Measurements from ENCODE around the gene VPS36.
"Not testable (repeated sequence)": the region's sequence is repeated elsewhere in the genome, so short reads cannot be mapped to it uniquely, and the experiment has no call there.

Gene VPS36, protein sequence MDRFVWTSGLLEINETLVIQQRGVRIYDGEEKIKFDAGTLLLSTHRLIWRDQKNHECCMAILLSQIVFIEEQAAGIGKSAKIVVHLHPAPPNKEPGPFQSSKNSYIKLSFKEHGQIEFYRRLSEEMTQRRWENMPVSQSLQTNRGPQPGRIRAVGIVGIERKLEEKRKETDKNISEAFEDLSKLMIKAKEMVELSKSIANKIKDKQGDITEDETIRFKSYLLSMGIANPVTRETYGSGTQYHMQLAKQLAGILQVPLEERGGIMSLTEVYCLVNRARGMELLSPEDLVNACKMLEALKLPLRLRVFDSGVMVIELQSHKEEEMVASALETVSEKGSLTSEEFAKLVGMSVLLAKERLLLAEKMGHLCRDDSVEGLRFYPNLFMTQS

GRCh38 chr13:52450012-52450792 lies at the start of gene VPS36:
Gene VPS36 (minus strand): TSS chr13:52450634. CDS start chr13:52450594, 40 bp downstream.
- ATAC-seq: peak; percentile 89
- H3K9me3 Mint-ChIP-seq: no peaks in the 10 kb centered on the region
- peak within 1 kb of the TSS; percentile 96 for H3K27ac Mint-ChIP-seq
- peak within 1 kb of the TSS; percentile 95 for H3K4me3 Mint-ChIP-seq
- peaks cover 41% of the 10 kb centered on the region for H3K4me1 Mint-ChIP-seq
- no peaks in the 10 kb centered on the region for H3K27me3 Mint-ChIP-seq
- no peaks in the 10 kb centered on the region for H3K36me3 Mint-ChIP-seq

DNA sequence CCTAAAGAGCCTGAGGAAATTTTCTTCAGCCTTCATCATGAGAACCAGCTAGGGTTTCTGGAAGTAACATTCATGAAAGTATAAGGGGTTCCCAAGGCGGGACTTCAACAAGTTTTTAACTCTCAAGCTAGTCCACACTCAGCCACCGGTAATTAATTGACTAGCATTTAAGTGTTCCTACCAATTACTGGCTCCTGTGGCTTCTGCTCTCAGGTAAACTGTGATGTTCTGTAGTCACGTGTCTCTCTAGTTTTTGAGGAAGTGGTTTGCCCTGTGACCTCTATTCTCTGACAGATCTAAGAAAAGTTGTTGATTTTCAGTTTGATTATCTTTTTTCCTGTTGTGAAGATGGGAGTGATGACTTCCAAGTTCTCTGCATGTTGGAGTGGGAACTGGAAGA lies 47.5 kb upstream of the VPS36 start:
- not testable (repeated sequence) for H3K27me3 Mint-ChIP-seq, H3K36me3 Mint-ChIP-seq, H3K4me1 Mint-ChIP-seq, H3K4me3 Mint-ChIP-seq, H3K27ac Mint-ChIP-seq, H3K9me3 Mint-ChIP-seq
- ATAC-seq: peak; percentile 62

DNA sequence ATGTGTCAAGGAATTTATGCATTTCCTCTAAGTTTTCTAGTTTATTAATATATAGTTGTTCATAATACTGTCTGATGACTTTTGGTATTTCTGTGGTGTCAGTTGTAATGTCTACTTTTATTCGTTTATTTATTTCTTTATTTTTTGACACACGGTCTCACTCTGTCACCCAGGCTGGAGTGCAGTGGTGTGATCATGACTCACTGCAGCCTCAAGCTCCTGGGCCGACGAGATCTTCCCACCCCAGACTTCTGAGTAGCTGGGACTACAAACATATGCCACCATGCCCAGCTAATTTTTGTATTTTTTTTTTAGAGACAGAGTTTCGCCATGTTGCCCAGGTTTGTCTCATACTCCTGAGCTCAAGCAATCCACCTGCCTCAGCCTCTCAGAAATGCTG lies 43.8 kb upstream of the VPS36 start:
- ATAC-seq, H3K9me3 Mint-ChIP-seq, H3K4me1 Mint-ChIP-seq, H3K36me3 Mint-ChIP-seq, H3K27me3 Mint-ChIP-seq, H3K27ac Mint-ChIP-seq, H3K4me3 Mint-ChIP-seq: not testable (repeated sequence)

GRCh38 chr13:52491015-52491414 lies 40.6 kb upstream of the VPS36 start:
- H3K27me3 Mint-ChIP-seq, ATAC-seq, H3K27ac Mint-ChIP-seq, H3K4me3 Mint-ChIP-seq, H3K36me3 Mint-ChIP-seq, H3K9me3 Mint-ChIP-seq, H3K4me1 Mint-ChIP-seq: not testable (repeated sequence)

DNA sequence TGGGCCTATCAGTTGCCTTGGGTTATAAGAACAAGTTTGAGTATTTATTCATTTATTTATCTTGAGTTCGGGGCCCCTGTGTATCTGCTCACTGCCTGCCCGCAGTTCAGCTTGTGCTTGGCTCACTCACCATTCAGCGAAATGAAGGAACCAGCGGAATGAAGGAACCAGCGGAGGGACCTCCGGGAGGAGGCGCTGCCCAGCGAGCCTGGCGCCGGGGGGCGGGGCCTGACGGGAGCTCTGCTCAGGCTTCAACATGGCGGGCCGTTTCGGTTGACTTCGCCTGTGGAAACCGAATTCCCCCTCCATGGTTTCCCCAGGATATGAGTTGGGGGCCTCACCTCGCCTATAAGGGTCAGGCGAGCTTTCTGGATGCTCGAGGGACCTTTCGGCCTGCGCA lies 38.3 kb upstream of the VPS36 start:
- not testable (repeated sequence) for ATAC-seq, H3K9me3 Mint-ChIP-seq

DNA sequence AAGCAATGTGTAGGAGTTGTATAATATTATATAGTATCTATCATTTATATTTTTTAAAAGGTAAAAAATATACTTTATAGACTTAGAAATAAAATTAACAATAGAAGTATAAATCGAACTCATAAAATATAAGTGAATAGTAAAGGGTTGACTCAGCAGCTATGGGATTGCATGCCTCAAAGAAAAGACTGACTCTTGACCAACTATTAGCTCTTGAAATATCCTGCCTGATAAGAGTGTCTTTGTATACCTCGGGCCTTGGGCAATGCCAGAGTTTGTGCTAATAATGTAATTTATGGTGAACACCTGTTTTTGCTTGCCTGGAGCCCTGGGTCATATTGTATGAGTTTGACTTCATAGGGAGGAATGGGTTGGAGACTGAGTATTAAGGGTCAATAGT lies 36.6 kb upstream of the VPS36 start:
- not testable (repeated sequence) for H3K27ac Mint-ChIP-seq, H3K36me3 Mint-ChIP-seq, H3K4me3 Mint-ChIP-seq, H3K27me3 Mint-ChIP-seq, H3K4me1 Mint-ChIP-seq, ATAC-seq, H3K9me3 Mint-ChIP-seq

More for the DNA sequence above, 38.3 kb upstream of the VPS36 start:
- not testable (repeated sequence) for H3K27me3 Mint-ChIP-seq, H3K27ac Mint-ChIP-seq, H3K4me1 Mint-ChIP-seq, H3K4me3 Mint-ChIP-seq, H3K36me3 Mint-ChIP-seq

- H3K27ac Mint-ChIP-seq, H3K27me3 Mint-ChIP-seq, H3K4me3 Mint-ChIP-seq, ATAC-seq, H3K9me3 Mint-ChIP-seq, H3K4me1 Mint-ChIP-seq: not testable (repeated sequence)
- peaks cover 12% of the 10 kb centered on the region for H3K36me3 Mint-ChIP-seq
Observed at GRCh38 chr13:52480677-52481428, 30.4 kb upstream of the VPS36 start.

DNA sequence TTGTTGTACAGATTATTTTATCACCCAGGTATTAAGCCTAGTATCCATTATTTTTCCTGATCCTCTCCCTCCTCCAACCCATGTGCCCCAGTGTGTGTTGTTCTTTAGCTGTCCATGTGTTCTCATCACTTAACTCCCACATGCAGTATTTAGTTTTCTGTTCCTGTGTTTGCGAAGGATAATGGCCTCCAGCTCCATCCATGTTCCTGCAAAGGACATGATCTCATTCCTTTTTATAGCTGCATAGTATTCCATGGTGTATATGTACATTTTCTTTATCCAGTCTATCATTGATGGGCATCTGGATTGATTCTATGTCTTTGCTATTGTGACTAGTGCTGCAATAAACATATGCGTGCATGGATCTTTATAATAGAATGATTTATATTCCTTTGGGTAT lies 18.1 kb upstream of the VPS36 start:
- not testable (repeated sequence) for H3K4me1 Mint-ChIP-seq, H3K9me3 Mint-ChIP-seq, H3K27ac Mint-ChIP-seq, H3K4me3 Mint-ChIP-seq, H3K27me3 Mint-ChIP-seq, ATAC-seq
- H3K36me3 Mint-ChIP-seq: peaks cover 60% of the 10 kb centered on the region

DNA sequence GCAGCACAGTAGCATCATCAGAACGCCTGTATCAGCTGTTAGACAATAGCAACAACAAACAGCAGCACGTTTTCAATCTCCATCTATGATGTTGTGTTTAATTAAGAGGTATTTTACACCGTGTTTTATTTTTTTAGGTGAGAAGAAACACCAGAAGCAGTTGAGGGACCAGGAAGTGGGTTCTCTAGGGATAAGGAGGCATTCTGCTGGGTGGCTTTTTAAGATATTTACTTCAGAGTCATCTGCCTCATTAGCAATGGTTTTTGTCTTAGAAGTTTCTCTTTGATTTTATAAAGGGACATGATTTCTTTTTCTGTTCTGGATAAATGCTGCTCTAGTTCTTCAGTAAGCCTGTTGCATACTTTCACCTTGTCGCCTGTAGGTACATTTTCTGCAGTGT lies 13.1 kb upstream of the VPS36 start:
- peaks cover 48% of the 10 kb centered on the region for H3K36me3 Mint-ChIP-seq
- no peak overlapping the region for H3K27ac Mint-ChIP-seq
- H3K27me3 Mint-ChIP-seq: no peaks in the 10 kb centered on the region
- H3K4me3 Mint-ChIP-seq: no peak overlapping the region
- H3K4me1 Mint-ChIP-seq: peaks cover 12% of the 10 kb centered on the region
- ATAC-seq: no peak
- H3K9me3 Mint-ChIP-seq: peaks cover 2% of the 10 kb centered on the region

DNA sequence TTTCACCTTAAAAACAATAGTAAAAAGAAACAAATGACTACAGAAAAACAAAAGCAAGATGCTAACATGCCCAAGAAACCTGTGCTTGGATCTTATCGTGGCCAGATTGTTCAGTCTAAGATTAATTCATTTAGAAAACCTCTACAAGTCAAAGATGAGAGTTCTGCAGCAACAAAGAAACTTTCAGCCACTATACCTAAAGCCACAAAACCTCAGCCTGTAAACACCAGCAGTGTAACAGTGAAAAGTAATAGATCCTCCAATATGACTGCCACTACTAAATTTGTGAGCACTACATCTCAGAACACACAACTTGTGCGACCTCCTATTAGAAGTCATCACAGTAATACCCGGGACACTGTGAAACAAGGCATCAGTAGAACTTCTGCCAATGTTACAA lies 10.8 kb upstream of the VPS36 start:
- no peak for ATAC-seq
- Mint-ChIP-seq H3K9me3 (no peaks in the 10 kb centered on the region), H3K4me3 (no peak overlapping the region)

GRCh38 chr13:52459668-52460067 lies 9.2 kb upstream of the VPS36 start:
- Mint-ChIP-seq H3K36me3 (peaks cover 26% of the 10 kb centered on the region), H3K27ac (no peak overlapping the region), H3K4me3 (no peak overlapping the region), H3K9me3 (no peaks in the 10 kb centered on the region), H3K4me1 (peaks cover 18% of the 10 kb centered on the region), H3K27me3 (no peaks in the 10 kb centered on the region)
- ATAC-seq: no peak

More for the DNA sequence above, 10.8 kb upstream of the VPS36 start:
- Mint-ChIP-seq H3K27ac (no peak overlapping the region), H3K36me3 (peaks cover 28% of the 10 kb centered on the region), H3K27me3 (no peaks in the 10 kb centered on the region), H3K4me1 (peaks cover 13% of the 10 kb centered on the region)

DNA sequence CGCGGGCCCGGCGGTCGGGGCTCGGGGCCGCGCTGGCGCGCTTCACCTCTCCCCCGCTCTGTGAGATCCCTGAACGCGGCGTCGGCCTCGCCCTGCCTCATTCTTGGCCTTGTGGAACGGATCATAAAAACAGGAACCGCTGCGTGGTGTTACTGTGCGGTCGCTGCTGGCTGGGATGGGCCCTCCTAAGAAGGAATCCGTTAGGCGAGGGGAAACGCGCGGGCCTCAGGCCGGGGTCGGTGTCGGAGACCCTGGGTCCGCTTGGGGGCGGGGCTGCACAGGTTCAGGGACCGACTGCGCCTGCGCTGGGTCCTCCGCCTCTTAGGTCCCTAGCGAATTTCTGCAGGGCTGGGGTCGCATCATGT lies 5.2 kb upstream of the VPS36 start:
- Mint-ChIP-seq H3K36me3 (peaks cover 8% of the 10 kb centered on the region), H3K9me3 (no peaks in the 10 kb centered on the region), H3K4me1 (peaks cover 24% of the 10 kb centered on the region), H3K27ac (peak overlapping the region; percentile 91), H3K4me3 (peak overlapping the region; percentile 91), H3K27me3 (no peaks in the 10 kb centered on the region)
- ATAC-seq: peak; percentile 73

DNA sequence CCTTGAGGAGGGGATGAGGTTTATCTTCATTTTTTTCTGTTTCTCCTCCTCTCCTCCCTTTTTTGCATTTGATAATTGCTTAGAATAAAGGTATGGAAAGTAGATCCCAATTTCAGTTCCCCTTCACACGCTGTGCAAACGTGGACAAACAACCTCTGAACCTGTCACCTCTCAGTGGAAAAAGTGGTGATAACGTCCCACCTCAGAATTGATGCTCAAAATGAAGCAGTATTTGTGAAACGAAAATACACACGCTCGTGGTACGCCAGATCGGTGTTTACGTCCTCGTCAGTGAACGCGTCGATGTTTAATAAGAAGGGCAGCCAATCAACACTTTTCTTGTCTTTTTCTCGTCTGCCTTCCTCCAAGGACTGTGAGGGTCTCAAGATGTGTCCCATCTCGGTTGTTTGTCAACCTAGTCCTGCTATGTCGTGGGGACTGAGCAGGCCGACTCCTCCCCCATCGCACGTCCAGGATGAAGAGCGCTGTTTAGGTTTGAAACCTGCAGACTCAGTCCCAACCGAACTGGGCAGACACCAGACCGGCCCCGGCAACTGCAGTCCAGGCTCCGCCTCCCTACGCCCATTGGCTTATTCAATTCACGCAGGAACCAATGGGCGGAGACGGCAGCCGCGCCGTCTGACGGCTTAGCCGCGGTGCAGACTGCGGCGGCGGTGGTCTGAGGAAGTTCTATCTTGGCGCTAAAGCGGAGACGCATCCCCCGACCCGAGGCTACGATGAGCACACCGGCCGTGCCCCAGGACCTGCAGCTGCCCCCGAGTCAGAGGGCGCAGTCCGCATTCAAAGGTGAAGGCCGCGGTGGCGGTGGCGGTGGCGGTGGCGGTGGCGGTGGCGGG lies 4.6 kb upstream of the VPS36 start, which contains the start of gene CKAP2:
Gene CKAP2, plus strand, starts transcription at position 659 of the 857 bp plus-strand sequence. Its CDS starts 79 bp downstream, at position 738.
- peak within 1 kb of the TSS; percentile 91 for H3K4me3 Mint-ChIP-seq
- H3K36me3 Mint-ChIP-seq: peaks cover 6% of the 10 kb centered on the region
- ATAC-seq: peak; percentile 93
- H3K27me3 Mint-ChIP-seq: no peaks in the 10 kb centered on the region
- H3K27ac Mint-ChIP-seq: peak within 1 kb of the TSS; percentile 91
- H3K9me3 Mint-ChIP-seq: no peaks in the 10 kb centered on the region
- peaks cover 23% of the 10 kb centered on the region for H3K4me1 Mint-ChIP-seq

GRCh38 chr13:52454459-52454819 lies 4.0 kb upstream of the VPS36 start:
- H3K9me3 Mint-ChIP-seq: no peaks in the 10 kb centered on the region
- peak; percentile 38 for ATAC-seq

DNA sequence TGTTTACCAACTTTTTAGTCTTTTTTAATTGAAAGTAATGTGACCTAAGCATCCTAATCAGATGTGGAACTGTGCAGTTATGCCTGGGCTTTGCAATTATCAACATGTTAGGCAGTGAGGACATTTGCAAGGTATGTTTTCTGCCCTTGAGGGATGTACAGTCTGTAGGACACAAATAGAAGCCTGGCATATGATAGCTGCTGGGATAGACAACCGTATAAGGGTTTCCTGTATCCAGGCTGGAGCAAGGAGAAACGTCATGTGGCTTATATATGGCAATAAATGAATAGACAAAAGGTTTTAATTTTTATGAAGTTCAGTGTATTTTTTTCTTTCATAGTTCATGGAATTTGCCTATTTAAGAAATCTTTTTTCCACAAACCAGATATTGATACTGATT lies 2.0 kb upstream of the VPS36 start:
- Mint-ChIP-seq H3K4me3 (no peak overlapping the region), H3K4me1 (peaks cover 46% of the 10 kb centered on the region), H3K9me3 (no peaks in the 10 kb centered on the region), H3K27me3 (no peaks in the 10 kb centered on the region), H3K36me3 (no peaks in the 10 kb centered on the region), H3K27ac (no peak overlapping the region)
- no peak for ATAC-seq

More at GRCh38 chr13:52454459-52454819, 4.0 kb upstream of the VPS36 start:
- H3K27me3 Mint-ChIP-seq: no peaks in the 10 kb centered on the region
- H3K4me1 Mint-ChIP-seq: peaks cover 28% of the 10 kb centered on the region
- peak overlapping the region; percentile 91 for H3K27ac Mint-ChIP-seq
- H3K4me3 Mint-ChIP-seq: peak overlapping the region; percentile 91
- peaks cover 6% of the 10 kb centered on the region for H3K36me3 Mint-ChIP-seq

Measured in stimulated activated memory B cell treated with anti-CD40 and anti-IgM and Interleukin-4, amounts not matched to agents 10 μg/mL and 1 μg/mL and 100 μg/mL, for 72 hours (primary cell).